Neural progenitor cell (in vitro differentiated cells): ENCODE measurements around the gene ZBTB9. TPM values are rescaled to one million over a fixed set of nuclear protein-coding genes. Genes with fewer than 3 reads are reported as not detected.

Source experiments
- DNase-seq: peaks from one replicate; pipeline ENCODE4 v3.0.0-alpha.2; 2016; ENCODE audit warnings: low spot score
- H2AFZ ChIP-seq: fragments of 200-600 bp; sonication (generic); replicated peaks from 2 replicates; pipeline ENCODE4 v1.6.1; 2016; ENCODE audit warnings: antibody characterized with exemption
- H3F3A ChIP-seq: fragments of 200-600 bp; sonication (generic); 2 replicates; pipeline ENCODE4 v1.6.1; 2016; ENCODE audit warnings: antibody characterized with exemption, low read depth
- H3K27ac ChIP-seq: fragments of 200-600 bp; sonication (generic); 2 replicates; pipeline ENCODE4 v1.5.1; 2016; ENCODE audit warnings: mild to moderate bottlenecking
- H3K27me3 ChIP-seq: fragments of 200-600 bp; sonication (generic); 2 replicates; pipeline ENCODE4 v1.6.1; 2016; ENCODE audit warnings: mild to moderate bottlenecking, moderate library complexity
- H3K36me3 ChIP-seq: fragments of 200-600 bp; sonication (generic); 2 replicates; pipeline ENCODE4 v1.5.1; 2016
- H3K4me1 ChIP-seq: fragments of 200-600 bp; sonication (generic); 2 replicates; pipeline ENCODE4 v1.6.1; 2016; ENCODE audit warnings: mixed run types
- H3K4me2 ChIP-seq: fragments of 200-600 bp; sonication (generic); 2 replicates; pipeline ENCODE4 v1.6.1; 2016
- H3K4me3 ChIP-seq: fragments of 200-600 bp; sonication (generic); 2 replicates; pipeline ENCODE4 v1.5.1; 2016
- H3K79me2 ChIP-seq: fragments of 200-600 bp; sonication (generic); 2 replicates; pipeline ENCODE4 v1.6.1; 2016; ENCODE audit warnings: low read depth
- H3K9ac ChIP-seq: fragments of 200-600 bp; sonication (generic); 2 replicates; pipeline ENCODE4 v1.6.1; 2016
- H3K9me3 ChIP-seq: fragments of 200-600 bp; sonication (generic); 2 replicates; pipeline ENCODE4 v1.5.1; 2016; ENCODE audit warnings: low read depth
- H4K20me1 ChIP-seq: fragments of 200-600 bp; sonication (generic); 2 replicates; pipeline ENCODE4 v1.6.1; 2016; ENCODE audit warnings: low read depth
- H3K27ac Mint-ChIP-seq: 3 replicates; pipeline ENCODE4 v1.8.0; 2021; ENCODE audit warnings: mixed read lengths
- H3K27me3 Mint-ChIP-seq: 2 replicates; pipeline ENCODE4 v1.8.0; 2022; ENCODE audit warnings: low read depth, mild to moderate bottlenecking, inconsistent platforms, moderate library complexity, mixed read lengths; ENCODE audit not compliant: insufficient read depth
- H3K36me3 Mint-ChIP-seq: 3 replicates; pipeline ENCODE4 v1.8.0; 2021; ENCODE audit warnings: mixed read lengths
- H3K4me1 Mint-ChIP-seq: 3 replicates; pipeline ENCODE4 v1.8.0; 2021; ENCODE audit warnings: mixed read lengths
- H3K4me3 Mint-ChIP-seq: 3 replicates; pipeline ENCODE4 v1.8.0; 2021; ENCODE audit warnings: mild to moderate bottlenecking, moderate library complexity, mixed read lengths
- H3K9me3 Mint-ChIP-seq: 3 replicates; pipeline ENCODE4 v1.8.0; 2020; ENCODE audit warnings: mixed read lengths
- CTCF ChIP-seq: fragments of 200-600 bp; sonication (generic); IDR thresholded peaks from 2 replicates; pipeline ENCODE4 v1.5.1; 2017; ENCODE audit warnings: antibody characterized with exemption, mild to moderate bottlenecking
- EZH2 ChIP-seq: fragments of 200-600 bp; sonication (generic); IDR thresholded peaks from 2 replicates; pipeline ENCODE4 v1.6.1; 2017; ENCODE audit warnings: antibody characterized with exemption, mild to moderate bottlenecking, moderate library complexity
- EZH2phosphoT487 ChIP-seq: fragments of 200-600 bp; sonication (generic); IDR thresholded peaks from 2 replicates; pipeline ENCODE4 v1.6.1; 2017; ENCODE audit warnings: antibody characterized with exemption
- total RNA-seq: library from RNA; depleted of rRNA; stranded (reverse); fragments of >200 nt; gene quantifications from 2 replicates; pipeline ENCODE4 v1.2.3, GENCODE V29; 2015; ENCODE audit warnings: low replicate concordance

ZBTB9 gene
- total RNA-seq, 1 donor from 2014 or later = 10.2 TPM

DNA sequence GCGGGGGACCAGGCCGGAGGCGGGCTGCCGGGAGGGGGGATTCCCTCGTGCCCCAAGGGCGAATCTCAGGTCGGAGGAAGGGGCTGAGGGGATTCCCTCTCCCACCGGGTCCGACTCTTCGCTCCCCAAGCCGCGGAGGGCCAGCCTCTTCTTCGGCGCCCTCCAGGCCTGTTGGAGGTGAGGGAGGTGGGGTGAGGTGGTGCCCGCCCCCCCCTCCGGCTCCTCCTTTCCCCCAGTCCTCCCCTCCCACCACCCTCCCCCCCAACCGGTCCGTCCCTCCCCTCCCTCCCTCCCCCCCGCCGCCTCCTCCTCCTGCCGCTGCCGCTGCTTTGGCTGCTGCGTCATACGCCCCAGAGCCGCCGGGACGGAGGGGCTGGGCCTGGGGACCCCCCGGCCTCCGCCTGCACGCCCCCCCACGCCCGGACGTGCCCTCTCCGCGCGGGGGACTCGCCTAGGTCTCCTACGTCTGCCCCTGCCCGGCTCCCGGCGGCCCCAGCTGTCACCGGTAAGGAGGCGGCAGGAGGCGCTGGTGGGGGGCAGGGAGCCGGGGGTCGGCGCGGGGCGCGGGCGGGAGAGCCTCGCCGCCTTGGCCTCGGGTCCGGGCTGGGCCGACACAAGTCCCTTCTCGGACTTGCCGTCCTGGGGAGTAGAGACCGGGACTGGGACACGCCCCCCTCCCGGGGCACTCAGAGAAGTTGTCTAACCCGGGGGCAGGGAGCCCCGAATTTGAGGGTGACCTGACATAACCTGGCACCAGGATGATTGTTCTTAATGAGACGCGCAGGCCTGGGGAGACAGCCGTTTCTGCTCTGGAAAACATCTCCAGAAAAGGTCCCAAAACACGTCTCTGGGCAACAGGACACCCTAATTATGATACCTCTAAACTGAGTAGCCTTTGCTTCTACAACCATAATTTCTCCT, 43.4 kb upstream of the ZBTB9 start, which contains the start of gene PHF1:
PHF1 (plus strand) TSS at position 304 of the 921 bp plus-strand sequence. CDS start 1,250 bp downstream, outside the sequence.
- TF ChIP-seq CTCF (peak; percentile 40), EZH2 (no peak)
- Histone ChIP-seq H3K27ac (peak within 1 kb of the TSS; percentile 83), H3K4me1 (peaks cover 7% of the 10 kb centered on the region), H3F3A (peaks cover 67% of the 10 kb centered on the region), H2AFZ (no peak within 1 kb of the TSS), H4K20me1 (peaks cover 27% of the 10 kb centered on the region), H3K79me2 (peaks cover 35% of the 10 kb centered on the region), H3K4me3 (peak within 1 kb of the TSS; percentile 92), H3K9me3 (no peaks in the 10 kb centered on the region), H3K4me2 (peak within 1 kb of the TSS; percentile 82), H3K36me3 (peaks cover 10% of the 10 kb centered on the region), H3K9ac (peak within 1 kb of the TSS; percentile 48), H3K27me3 (no peaks in the 10 kb centered on the region)
- H3K4me1 Mint-ChIP-seq = peaks cover 35% of the 10 kb centered on the region
- no peaks in the 10 kb centered on the region for H3K9me3 Mint-ChIP-seq
- peaks cover 6% of the 10 kb centered on the region for H3K27me3 Mint-ChIP-seq
- H3K27ac Mint-ChIP-seq = peak within 1 kb of the TSS; percentile 92
- peaks cover 30% of the 10 kb centered on the region for H3K36me3 Mint-ChIP-seq
- peak within 1 kb of the TSS; percentile 88 for H3K4me3 Mint-ChIP-seq
- no peak for DNase-seq

- Histone ChIP-seq H3K27ac (no peak overlapping the region), H3K79me2 (peaks cover 42% of the 10 kb centered on the region), H3K27me3 (no peaks in the 10 kb centered on the region), H3K4me3 (peak overlapping the region; percentile 92), H3K4me1 (peaks cover 13% of the 10 kb centered on the region), H2AFZ (no peak overlapping the region), H3K9ac (no peak overlapping the region), H3K9me3 (no peaks in the 10 kb centered on the region), H3K36me3 (peaks cover 10% of the 10 kb centered on the region), H3K4me2 (peak overlapping the region; percentile 82), H3F3A (peaks cover 67% of the 10 kb centered on the region), H4K20me1 (peaks cover 27% of the 10 kb centered on the region)
- H3K9me3 Mint-ChIP-seq = no peaks in the 10 kb centered on the region
- no peak for TF ChIP-seq CTCF
- no peak for TF ChIP-seq EZH2phosphoT487
- no peak for TF ChIP-seq EZH2
- H3K4me1 Mint-ChIP-seq = peaks cover 39% of the 10 kb centered on the region
- peaks cover 6% of the 10 kb centered on the region for H3K27me3 Mint-ChIP-seq
- no peak for DNase-seq
- peak overlapping the region; percentile 78 for H3K27ac Mint-ChIP-seq
- H3K36me3 Mint-ChIP-seq = peaks cover 25% of the 10 kb centered on the region
- H3K4me3 Mint-ChIP-seq = peak overlapping the region; percentile 88
Observed at GRCh38 chr6:33411632-33412005, 42.8 kb upstream of the ZBTB9 start.

DNA sequence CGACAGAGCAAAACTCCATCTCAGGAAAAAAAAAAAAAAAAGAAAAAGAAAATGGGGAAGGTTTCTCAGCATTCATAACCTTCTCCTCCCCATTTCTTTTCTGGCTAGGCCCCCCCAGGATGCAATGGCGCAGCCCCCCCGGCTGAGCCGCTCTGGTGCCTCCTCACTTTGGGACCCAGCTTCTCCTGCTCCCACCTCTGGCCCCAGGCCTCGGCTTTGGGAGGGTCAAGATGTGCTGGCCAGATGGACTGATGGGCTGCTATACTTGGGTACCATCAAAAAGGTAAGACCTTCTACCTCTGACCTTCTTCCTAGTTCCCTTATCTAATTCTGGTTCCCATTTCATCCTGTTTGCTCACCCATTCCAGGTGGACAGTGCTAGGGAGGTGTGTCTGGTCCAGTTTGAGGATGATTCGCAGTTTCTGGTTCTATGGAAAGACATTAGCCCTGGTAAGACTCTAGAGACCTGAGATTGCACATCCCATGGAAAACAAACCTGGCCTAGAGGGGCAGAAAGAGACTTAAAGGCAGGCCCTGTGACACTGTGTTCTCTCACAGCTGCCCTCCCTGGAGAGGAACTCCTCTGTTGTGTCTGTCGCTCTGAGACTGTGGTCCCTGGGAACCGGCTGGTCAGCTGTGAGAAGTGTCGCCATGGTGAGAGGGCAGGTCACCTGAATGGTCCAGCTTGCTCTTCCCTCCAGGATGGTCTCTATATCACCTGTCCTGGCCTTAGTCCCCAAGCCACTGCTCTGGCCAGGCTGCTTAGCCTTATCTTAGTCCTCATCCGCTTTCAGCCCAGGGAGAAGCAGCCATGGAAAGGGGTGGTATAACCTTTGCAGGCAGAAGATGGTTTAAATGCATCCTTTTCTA, 42.0 kb upstream of the ZBTB9 start:
- Mint-ChIP-seq H3K36me3 (peaks cover 24% of the 10 kb centered on the region), H3K4me1 (peaks cover 46% of the 10 kb centered on the region), H3K4me3 (peak overlapping the region; percentile 88), H3K9me3 (no peaks in the 10 kb centered on the region), H3K27ac (peak overlapping the region; percentile 69), H3K27me3 (peaks cover 6% of the 10 kb centered on the region)
- Histone ChIP-seq H2AFZ (no peak overlapping the region), H3K9ac (no peak overlapping the region), H3K79me2 (peaks cover 49% of the 10 kb centered on the region), H3K27ac (no peak overlapping the region), H3K4me3 (peak overlapping the region; percentile 92), H3K4me1 (peaks cover 15% of the 10 kb centered on the region), H3K27me3 (no peaks in the 10 kb centered on the region), H3K9me3 (no peaks in the 10 kb centered on the region), H4K20me1 (peaks cover 27% of the 10 kb centered on the region), H3F3A (peaks cover 66% of the 10 kb centered on the region), H3K4me2 (peak overlapping the region; percentile 82), H3K36me3 (peaks cover 8% of the 10 kb centered on the region)
- DNase-seq = no peak
- no peak for TF ChIP-seq CTCF
- TF ChIP-seq EZH2 = no peak
- no peak for TF ChIP-seq EZH2phosphoT487
